Measurements from ENCODE around the gene RAPGEF6. TPM values are rescaled to one million over a fixed set of nuclear protein-coding genes. Genes with fewer than 3 reads are reported as not detected.

The RAPGEF6 gene
- total and polyA plus RNA-seq, 2 of the 4 experiments (the other 2 are of a cell fraction), result 5.8 to 18.8 TPM

- no peak overlapping the region for H2BK120ac ChIP-seq (ENCODE audit: low read depth, low read length)
- BruUV-seq (replicated peaks), result no TSS peak
- H3K9me3 ChIP-seq (ENCODE audit: control insufficient read depth, insufficient read depth, low read length), result no peaks in the 10 kb centered on the region
- H2BK5ac ChIP-seq (ENCODE audit: low read depth, low read length, poor library complexity, severe bottlenecking), result peak overlapping the region; percentile 60
- H4K5ac ChIP-seq (ENCODE audit: low read depth, low read length), result no peak overlapping the region
- peak overlapping the region; percentile 80 for H3K23ac ChIP-seq (ENCODE audit: low read depth, low read length)
- H3K9ac ChIP-seq (ENCODE audit: low read depth, low read length), result no peak overlapping the region
- DNase-seq (no peak), ATAC-seq (ENCODE audit: low read depth) (peak; percentile 50)
- WGBS, 2 experiments (ENCODE audit: extremely low coverage in 2 of 2, insufficient read length in 1 of 2), result no CpG with 5 or more reads among the region's 6 CpGs
- no peak overlapping the region for H3K27ac ChIP-seq (ENCODE audit: insufficient read depth, low read length)
- no peak overlapping the region for H3K18ac ChIP-seq (ENCODE audit: low read depth, low read length)
- intact Hi-C loops (cut with micrococcal nuclease), result no loop called here
- H4K8ac ChIP-seq (ENCODE audit: low read depth in 2 of 2, low read length in 2 of 2), result no peak overlapping the region
- H3K4ac ChIP-seq (ENCODE audit: low read depth, low read length), result no peak overlapping the region; the same call in 1 of the 2 replicates
- peak overlapping the region; percentile 4; the same call in 1 of the 2 replicates for H3K4me3 ChIP-seq (ENCODE audit: insufficient read depth, low read depth, low read length)
- dilution Hi-C loops (cut with HindIII; ENCODE audit: low sequenced_read_pairs, unreplicated experiment), result no loop called here
- in situ Hi-C loops (cut with MboI; ENCODE audit: low sequenced_read_pairs), result no loop called here
- POLR2A ChIA-PET (ENCODE audit: unreplicated experiment), result no interaction called here
- CTCF ChIA-PET, result interaction anchor here (1.0 to 1.4 kb wide), 4 partner anchors 8 to 58 kb away, joined by 3 to 4 read pairs (median 3); no protein-coding TSS in a partner anchor
- no peaks in the 10 kb centered on the region for H3K27me3 ChIP-seq (ENCODE audit: control insufficient read depth, insufficient read depth, low read length)
- peaks cover 4% of the 10 kb centered on the region for H3K4me1 ChIP-seq (ENCODE audit: control insufficient read depth, insufficient read depth, low read length)
- peaks cover 15 to 39% of the 10 kb centered on the region in 2 experiments; a peak in 3 of 4 replicates for H3K79me1 ChIP-seq (ENCODE audit: low read depth in 1 of 2, low read length in 2 of 2)
- no peak overlapping the region for H4K91ac ChIP-seq (ENCODE audit: insufficient read depth, low read depth, low read length)
- H2AFZ ChIP-seq (replicated peaks; ENCODE audit: low read length, poor library complexity), result no peak overlapping the region
- no peaks in the 10 kb centered on the region for H3K36me3 ChIP-seq (ENCODE audit: control insufficient read depth, insufficient read depth, low read length)
- peak overlapping the region; percentile 70 for H3K4me2 ChIP-seq (ENCODE audit: low read depth, low read length)
- peaks cover 3% of the 10 kb centered on the region; the same call in 1 of the 2 replicates for H4K20me1 ChIP-seq (ENCODE audit: insufficient read depth, low read length)
- TF ChIP-seq RCOR1 (IDR thresholded peaks at IDR 0.05; ENCODE audit: insufficient replicate concordance, low read length) (no peak), MAZ (IDR thresholded peaks at IDR 0.05; ENCODE audit: borderline replicate concordance, low read depth, low read length) (no peak), BHLHE40 (IDR thresholded peaks at IDR 0.05; ENCODE audit: low read depth, low read length) (no peak), RAD21 (IDR thresholded peaks at IDR 0.05; ENCODE audit: low read length) (no peak), CTCF (conservative IDR thresholded peaks at IDR 0.05; ENCODE audit: low read depth, low read length) (no peak), RFX5 (IDR thresholded peaks at IDR 0.05; ENCODE audit: low read depth, low read length) (no peak), NFE2L2 (IDR thresholded peaks at IDR 0.05; ENCODE audit: low read depth, low read length) (no peak), MXI1 (IDR thresholded peaks at IDR 0.05; ENCODE audit: borderline replicate concordance, low read depth, low read length) (no peak)
- no peak overlapping the region for H2BK15ac ChIP-seq (ENCODE audit: low read depth, low read length)
- no peak overlapping the region for H2AK5ac ChIP-seq (ENCODE audit: low read depth, low read length)
- H3K56ac ChIP-seq (ENCODE audit: extremely low read depth, insufficient read depth, low read length), result no peak overlapping the region
- H3K9me1 ChIP-seq (ENCODE audit: insufficient read depth, low read length), result peaks cover 4% of the 10 kb centered on the region; the same call in 1 of the 2 replicates
- no peak overlapping the region; the same call in 1 of the 2 replicates for H3K14ac ChIP-seq (replicated peaks; ENCODE audit: low read depth, low read length)
- no peak overlapping the region for H2AK9ac ChIP-seq (replicated peaks; ENCODE audit: low read depth, low read length, poor library complexity)
- H2BK20ac ChIP-seq (ENCODE audit: low read depth, low read length), result no peak overlapping the region
These were observed 102.9 kb downstream of the RAPGEF6 start for GRCh38 chr5:131532031-131532640.

Measured in IMR-90 (cell line).